GM18498 (cell line): Measurements from ENCODE around the gene PPP2R1A.

Source experiments
- ATAC-seq: cut with Tn5 transposase; IDR thresholded peaks from one replicate; pipeline ENCODE4 v1.9.1; 2021; ENCODE audit warnings: mild to moderate bottlenecking, moderate library complexity; ENCODE audit not compliant: unreplicated experiment

PPP2R1A gene

DNA sequence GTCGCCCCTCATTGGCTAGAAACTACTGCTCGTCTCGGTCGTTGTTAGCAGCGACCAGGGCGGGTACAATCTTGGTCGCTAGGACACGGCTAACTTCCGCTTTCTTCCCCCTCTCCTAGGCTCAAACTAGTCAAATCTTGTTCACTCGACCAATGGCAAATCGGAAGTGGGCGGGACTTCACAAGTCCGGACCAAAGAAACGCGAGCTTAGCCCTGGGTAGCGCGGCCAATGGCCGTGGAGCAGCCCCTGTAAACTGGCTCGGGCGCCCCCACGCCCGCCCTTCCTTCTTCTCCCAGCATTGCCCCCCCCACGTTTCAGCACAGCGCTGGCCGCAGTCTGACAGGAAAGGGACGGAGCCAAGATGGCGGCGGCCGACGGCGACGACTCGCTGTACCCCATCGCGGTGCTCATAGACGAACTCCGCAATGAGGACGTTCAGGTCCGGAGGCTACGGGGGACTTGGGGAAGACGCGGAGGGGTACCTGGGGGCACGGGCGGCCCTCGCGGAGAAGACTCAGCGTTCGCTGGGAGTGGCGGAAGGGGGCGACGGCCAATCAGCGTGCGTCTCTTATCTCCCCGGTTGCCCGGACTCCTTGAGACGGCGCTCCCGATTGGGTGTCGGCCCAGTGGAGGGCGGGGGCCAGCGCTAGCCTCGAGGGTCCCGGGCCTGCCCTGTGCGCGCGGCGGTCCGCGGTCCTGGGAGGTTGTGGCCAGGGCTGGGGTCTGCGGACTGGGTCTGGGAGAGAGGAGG is at the start of gene PPP2R1A:
Gene PPP2R1A, plus strand, starts transcription at position 318 of the 752 bp plus-strand sequence. Its CDS starts 45 bp downstream, at position 363.
- ATAC-seq, result peak; percentile 93

DNA sequence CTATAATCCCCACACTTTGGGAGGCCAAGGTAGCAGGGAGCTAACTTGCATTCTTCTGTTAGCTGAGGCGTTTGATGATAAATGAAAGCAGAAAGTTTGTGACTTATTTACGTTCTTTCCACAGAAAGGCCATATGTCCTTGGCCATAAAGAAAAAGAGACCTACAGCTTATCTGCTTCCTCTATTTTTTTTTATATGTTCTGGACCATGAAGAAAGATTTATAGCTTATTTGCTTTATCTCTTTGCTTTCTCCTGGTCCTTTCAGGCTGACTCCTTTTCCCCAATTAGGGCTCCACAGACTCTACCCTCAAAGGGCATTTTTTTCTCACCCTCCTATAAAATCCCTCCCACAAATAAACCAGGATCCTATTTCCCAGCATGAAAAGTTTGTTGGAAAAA is 48.6 kb upstream of the PPP2R1A start:
- ATAC-seq, result no peak

DNA sequence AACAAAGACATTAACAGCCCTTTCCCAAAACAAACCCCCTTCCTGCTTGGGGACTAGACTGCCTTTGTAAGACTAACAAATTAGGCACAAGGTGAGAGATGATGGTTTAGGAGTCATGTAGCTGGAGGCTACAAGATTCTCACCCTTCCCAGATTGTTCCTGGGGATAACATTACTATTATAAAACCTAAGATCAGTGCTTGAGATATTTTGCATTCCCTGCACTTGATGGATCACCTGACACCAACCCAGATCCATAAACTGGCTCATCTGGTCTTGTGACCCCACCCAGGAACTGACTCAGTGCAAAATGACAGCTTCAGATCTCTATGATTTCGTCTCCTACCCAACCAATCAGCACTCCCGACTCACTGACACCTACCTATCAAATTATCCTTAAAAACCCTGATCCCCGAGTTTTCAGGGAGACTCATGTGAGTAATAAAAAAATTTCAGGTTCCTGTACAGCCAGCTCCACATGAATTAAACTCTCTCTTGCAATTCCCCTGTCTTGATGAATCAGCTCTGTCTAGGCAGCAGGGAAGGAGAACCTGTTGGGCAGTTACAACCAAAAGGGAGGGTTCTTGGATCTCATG is 47.8 kb upstream of the PPP2R1A start:
- ATAC-seq, result no peak

DNA sequence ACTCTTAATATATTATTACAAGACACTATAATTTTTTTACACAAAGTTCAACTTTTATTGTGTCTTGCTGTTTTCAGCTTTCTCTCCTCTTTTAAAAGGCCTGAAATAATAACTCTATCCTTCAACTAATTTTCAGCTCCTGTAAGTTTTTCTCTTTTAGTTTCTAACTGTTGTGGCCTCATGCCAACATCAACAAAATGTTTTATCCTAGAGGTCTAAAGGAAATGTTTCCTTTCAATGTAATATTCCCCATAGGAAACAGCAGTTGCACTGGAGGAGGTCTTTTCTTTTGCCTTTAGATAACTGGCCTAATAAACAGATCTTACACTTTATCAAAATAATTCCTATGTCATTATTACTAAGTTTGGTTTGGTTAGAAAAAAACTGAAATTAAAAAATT is 41.6 kb upstream of the PPP2R1A start:
- ATAC-seq, result no peak

DNA sequence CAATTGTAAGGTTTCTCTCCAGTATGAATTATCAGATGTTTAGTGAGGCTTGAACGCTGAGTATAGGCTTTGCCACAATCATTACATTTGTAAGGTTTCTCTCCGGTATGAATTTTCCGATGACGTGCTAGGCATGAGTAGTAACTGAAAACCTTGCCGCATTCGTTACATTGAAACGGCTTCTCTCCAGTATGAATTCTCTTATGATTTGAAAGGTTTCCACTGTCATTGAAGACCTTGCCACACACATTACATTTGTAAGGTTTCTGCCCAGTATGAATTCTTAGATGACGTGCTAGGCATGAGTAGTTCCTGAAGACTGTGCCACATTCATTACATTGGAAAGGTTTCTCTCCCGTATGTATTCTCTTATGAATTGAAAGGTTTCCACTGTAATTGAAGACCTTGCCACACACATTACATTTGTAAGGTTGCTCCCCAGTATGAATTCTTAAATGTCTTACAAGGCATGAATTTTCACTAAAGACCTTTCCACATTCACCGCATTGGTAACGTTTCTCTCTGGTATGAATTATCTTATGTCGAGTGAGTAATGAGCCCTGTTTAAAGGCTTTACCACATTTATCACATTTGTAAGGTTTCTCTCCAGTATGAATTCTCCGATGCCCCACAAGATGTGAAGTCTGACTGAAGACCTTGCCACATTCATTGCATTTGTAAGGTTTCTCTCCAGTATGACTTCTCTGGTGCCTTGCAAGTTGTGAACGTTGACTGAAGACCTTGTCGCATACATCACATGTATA is 34.1 kb upstream of the PPP2R1A start:
- ATAC-seq, result no peak

DNA sequence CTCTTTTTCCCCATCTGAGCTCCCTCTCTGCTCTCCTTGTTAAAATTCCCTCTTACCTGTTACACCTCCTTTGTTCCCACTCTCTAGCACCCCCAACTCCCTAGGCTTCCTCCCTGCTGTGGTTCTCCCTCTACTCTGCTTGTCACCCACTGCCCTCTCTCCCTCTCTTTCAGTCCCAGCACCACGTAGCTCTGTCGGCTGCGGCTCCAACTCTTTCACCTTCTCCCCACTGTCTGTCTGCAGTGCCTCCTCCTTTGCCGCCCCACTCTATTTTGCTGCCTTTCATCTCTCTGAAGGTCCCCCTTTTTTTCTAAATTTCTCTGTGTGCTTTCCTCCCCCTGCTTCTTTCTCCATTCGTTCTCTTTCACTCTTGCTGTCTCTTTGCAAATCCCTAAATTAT is 19.5 kb upstream of the PPP2R1A start:
- no peak for ATAC-seq

DNA sequence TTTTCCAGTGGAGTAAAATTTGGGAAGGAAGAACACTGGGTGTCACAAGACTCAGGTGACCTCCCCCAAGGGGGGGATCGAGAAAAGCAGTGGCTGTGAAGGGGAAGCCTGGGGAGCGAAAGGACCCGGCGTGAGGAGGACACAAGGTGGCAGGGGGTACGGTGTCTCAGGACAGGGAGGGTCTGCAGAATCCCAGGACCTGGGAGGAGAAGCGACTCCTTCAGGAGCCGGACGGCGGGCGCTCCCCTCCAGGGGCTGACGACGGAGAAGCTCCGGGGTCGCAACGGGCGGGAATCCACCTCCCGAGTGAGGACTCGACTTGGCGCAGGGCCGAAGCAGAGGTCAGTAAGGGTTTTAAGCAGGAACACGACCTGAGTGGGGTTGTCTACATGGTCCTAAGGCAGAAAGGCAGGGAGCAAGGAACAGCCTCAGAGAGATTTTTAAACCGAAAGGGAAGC is 19.0 kb upstream of the PPP2R1A start:
- ATAC-seq, result peak; percentile 37

DNA sequence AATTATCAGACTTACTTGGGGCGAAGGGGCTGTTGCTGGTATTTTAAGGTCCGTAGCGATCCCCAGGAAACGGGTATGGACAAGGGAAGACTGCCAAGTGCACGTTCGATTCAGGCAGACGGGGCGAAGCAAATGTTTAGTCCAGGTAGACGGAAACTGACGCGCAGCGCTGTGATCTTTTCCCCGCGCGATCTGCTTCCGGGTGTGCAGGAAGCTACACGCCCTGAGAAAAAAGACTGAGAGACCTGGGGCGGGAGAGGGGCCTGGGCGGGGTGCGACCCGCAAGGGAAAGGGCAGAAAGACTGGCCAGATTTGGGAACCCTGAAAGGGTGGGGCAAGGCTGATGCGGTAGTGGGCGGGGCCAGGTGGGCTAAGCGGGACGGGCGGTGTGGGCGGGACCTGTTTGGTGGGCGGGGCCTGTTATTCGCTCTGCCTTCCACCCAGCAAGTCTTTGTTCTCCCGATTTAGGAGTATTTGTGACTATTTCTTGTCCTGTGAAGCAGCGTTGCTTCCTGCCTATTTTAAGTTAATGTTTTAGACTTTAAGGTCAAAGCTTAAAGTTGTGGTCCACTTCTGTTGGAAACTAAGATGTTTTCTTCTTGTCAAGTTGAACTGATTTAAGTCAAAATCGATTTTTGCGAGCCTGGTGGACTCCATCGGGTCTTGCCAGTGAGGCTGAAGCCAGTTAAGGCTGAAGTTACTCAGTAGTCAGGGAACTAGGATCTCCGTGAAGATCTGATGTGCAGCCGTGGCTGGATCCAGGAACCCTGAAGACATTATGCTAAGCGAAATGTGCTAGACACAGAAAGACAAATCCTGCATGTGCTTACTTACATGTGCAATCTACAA is 18.3 kb upstream of the PPP2R1A start, which contains the start of gene ZNF836:
Gene ZNF836, minus strand, starts transcription at position 301 of the 849 bp plus-strand sequence. CDS start 3,549 bp downstream, outside the sequence.
- peak; percentile 87 for ATAC-seq

DNA sequence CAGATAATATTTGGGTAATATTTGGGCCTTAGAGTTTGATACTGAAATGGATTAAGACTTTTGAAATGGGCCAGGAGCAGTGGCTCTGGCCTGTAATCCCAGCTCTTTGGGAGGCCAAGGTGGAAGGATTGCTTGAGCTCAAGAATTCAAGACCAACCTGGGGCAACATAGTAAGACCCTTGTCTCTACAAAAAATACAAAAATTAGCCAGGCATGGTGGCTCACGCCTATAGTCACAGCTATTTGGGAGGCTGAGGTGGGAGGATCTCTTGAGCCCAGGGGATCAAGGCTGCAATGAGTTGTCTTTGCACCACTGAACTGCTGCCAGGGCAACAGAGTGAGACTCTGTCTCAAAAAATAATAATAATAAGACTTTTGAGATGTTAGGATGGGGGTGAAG is 17.5 kb upstream of the PPP2R1A start:
- ATAC-seq, result no peak

DNA sequence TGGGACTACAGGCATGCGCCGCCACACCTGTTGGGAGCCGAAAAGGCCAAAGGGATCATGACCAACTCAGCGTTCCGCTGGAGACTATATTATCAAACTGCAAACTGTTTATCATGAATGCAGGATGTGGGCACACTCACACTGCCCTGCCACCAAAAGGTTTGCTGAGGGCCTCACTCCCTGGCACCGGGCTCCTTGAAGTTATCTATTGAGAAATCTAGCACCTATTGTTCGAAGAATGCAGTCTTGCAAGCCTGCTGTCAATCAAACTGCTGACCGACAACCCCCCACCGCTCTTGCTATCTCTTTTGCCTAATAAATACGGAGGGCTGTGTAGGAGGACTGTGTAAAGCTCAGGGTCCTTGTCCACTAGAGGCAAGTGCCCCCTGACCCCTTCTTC is 13.3 kb upstream of the PPP2R1A start:
- no peak for ATAC-seq

DNA sequence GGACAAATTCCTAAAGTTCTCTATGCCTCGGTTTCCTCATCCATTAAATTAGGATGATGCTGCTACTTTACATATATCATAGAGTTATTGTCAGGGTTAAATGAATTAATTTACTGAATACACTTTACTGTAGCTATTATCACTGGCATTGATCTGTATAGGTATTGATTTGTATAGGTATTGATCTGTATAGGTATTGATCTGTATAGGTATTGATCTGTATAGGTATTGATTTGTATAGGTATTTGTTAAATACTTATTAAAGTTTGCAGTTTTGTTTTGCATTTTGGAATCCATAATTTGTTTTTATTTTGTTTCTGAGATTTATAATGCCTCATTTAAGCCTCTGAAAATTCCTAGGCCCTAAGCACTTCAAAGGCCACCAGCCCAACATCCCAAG is 2.4 kb upstream of the PPP2R1A start:
- ATAC-seq, result no peak

DNA sequence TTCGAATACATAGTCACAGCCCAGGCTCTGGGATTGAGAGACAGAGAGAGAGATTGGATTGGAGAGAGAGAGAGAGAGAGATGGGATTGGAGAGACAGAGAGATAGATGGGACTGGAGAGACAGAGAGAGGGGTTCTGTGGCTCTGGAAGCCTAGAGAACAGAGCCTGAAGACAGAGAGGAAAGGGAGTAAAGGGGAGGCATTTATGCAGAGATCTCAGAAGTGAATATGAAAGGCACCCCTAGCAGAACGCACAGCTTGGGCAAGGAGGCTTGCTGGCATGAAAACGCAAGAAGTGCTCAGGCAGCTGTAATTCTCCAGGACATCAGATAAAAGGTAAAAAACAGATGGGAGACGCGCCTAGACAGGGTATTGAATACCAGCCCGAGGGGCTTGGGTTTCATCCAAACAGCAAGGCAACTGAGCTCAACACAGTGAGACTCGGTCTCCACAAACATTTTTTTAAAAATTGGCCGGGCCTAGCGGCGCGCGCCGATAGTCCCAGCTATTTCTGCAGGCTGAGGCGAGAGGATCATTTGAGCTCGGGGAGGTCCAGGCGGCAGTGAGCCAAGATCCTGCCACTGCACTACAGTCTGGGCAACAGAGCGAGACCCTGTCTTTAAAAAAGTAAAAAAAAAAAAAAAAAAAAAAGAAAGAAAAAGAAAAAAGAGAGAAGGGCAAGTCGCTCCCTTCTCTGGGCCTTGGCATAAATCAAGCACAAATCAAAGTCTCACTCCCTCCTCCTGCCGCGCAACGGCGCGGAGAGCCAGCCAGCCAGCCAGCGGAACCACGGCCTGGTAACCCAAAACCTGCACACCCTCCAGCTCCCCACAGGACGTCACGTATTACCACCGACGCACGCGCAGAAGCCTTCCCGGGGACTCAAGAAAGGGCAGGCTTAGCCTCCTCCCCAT is 774 bp upstream of the PPP2R1A start:
- ATAC-seq, result peak; percentile 10

DNA sequence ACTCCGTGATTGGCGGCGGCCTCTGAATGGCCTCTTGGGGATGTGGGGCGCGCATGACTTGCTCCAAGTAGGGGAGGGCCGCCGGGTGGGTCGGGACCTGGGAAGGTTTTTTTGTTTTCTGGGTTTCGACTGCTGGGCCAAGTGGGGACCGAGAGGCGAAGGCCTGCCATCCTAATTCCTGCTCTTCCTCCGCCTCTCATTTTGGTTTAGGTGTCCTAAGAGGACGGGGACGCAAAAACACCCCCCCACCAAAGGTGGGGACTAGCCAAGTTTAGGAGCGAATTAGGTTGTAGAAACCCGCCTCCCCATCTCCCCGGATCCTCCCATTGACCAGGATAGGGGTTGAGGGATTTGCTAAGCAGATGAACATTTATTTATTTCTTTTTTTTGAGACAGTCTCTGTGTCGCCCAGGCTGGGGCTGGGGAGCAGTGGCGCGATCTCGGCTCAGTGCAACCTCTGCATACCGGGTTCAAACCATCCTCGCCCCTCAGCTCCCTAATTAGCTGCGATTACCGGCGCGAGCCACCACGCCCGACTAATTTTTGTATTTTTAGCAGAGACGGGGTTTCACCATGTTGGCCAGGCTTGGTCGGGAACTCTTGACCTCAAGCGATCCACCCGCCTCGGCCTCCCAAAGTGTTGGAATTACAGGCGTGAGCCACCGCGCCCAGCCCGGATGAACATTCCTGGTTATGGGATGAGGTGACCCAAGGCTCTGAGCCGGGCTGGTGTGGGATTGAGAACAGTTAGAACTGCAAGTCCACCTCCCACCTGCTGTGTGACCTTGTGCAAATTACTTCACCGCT is 838 bp downstream of the PPP2R1A start:
- ATAC-seq, result no peak

DNA sequence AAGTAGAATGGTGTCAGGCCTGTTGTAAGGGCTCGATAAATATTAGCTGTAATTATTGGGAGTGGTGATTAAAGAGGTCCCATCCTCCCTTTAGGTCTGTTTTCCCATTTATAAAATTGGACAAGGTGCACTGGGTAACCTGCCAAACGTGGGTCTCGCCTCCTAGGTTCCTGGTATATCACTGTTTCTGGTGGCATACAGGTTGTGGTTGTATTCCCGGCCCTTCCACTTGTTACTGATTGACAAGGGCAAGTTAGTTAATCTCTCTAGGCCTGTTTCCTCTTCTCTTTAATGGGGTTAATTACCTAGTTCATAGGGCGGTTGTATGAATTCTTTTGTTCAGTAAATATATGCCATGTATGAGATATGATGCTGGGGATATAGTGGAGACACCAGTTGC is 1.5 kb downstream of the PPP2R1A start:
- ATAC-seq, result no peak

DNA sequence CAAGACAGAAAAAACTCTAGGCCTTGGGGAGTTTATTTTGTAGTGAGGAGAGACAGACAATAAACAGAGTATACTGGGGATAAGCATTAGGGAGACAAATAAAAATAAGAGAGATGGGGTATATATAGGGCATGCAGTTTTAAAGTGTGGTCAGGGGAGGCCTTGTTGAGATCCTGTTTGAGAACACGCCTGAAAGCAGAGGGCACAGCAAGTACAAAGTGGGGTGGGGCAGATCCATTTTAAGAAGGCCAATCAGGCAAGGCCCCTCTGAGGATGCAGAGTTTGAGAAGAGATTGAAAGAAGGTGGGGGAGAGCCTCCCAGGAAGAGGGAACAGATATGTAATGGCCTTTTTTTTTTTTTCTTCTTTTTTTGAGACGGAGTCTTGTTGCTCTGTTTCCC is 2.1 kb downstream of the PPP2R1A start:
- no peak for ATAC-seq

DNA sequence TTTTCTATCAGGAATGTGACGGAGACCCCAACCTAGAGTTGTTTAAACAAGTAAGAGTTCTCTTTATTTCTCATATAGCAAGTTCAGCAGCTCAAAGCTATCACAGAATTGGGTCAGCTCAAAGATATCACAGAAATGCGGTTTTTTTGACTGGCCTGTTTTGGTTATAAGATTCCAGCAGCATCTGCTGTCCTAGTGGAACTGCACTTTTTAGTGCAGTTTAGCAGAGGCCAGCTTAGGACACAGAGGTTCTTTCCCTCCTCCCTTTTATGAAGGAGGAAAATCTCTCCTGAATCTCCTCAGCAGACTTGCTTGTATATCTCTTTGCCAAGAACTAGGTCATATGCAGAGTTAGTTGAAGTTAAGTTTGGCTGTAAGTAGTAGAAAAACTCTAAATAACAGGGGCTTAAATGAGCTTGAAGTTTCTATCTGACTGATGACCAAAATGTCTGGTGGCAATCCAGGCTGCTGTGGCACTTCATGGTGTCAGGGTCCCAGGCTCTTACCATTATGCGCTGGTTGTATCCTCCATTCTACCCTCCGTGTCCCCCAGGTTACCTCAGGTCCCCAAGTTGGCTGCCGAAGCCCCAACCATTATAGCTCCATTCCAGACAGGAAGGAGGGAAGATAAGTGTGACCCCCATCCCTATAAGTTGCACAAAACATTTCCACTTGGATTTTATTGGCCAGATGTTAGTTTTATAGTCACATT is 6.6 kb downstream of the PPP2R1A start:
- no peak for ATAC-seq

DNA sequence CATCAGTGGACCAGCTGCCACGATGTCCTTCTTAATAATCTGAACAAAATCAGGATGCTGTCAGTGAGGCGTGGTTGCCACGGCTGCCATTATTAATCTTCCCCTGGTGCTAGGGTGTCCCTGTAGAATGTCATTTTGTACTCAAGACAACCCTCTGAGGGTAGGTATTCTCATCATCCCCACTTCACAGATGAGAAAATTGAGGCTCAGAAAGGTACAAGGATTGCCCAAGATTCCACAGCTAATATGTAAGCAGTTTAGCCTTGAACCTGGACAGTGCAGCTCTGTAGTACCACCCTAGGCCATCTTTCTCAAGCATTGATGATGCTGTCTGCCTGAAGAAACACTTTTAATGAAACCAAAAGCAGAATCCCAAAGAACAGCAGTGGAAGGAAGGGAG is 8.1 kb downstream of the PPP2R1A start:
- no peak for ATAC-seq

DNA sequence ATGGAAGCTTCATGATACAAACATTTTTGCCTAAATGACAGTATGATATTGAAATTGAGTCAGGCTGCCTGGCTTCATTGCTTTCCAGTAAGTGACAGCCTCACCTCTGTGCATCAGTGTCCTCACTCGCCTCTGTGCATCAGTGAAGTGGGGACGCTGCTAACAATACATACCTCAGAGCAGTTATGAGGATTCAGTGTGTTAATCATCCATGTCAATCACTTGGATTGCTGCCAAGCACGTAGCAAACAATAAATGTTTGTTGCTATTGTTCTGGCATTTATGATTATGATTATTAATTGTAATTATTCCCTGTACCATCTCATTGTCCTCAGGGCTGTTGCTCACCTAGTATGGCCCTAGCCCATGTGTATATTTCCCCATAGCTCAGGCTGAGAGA is 8.8 kb downstream of the PPP2R1A start:
- no peak for ATAC-seq
